GM19035 (cell line): Measurements from ENCODE around the gene OR13C2.

ENCODE experiments used
- ATAC-seq: cut with Tn5 transposase; IDR thresholded peaks from one replicate; pipeline ENCODE4 v1.9.1; 2021; ENCODE audit not compliant: unreplicated experiment

The OR13C2 gene

DNA sequence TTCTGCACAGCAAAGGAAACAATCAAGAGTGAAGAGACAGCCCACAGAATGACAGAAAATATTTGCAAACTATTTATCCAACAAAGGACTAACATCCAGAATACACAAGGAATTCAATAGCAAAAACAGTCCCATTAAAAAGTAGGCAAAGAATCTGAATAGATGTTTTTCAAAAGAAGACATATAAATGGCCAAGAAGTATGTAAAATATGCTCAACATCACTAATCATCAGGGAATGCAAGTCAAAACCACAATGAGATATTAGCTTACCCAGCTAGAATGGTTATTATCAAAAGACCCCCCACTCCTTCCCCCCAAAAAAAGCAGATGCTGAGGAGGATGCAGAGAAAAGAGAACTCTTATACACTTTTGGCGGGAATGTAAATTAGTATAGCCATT is 49.9 kb downstream of the OR13C2 start:
- ATAC-seq: no peak
